NT2/D1 (cell line): ENCODE data around the gene MAD1L1.

ENCODE experiments used
- DNase-seq: peaks from one replicate; pipeline ENCODE4 v3.0.0-alpha.2; 2011; ENCODE audit warnings: low read depth, low spot score
- H3K27me3 ChIP-seq: 2 replicates; pipeline ENCODE4 v1.6.0; 2011; ENCODE audit warnings: mild to moderate bottlenecking; ENCODE audit not compliant: insufficient read length, insufficient read depth
- H3K36me3 ChIP-seq: 2 replicates; pipeline ENCODE4 v1.6.1; 2011; ENCODE audit warnings: mild to moderate bottlenecking, low read length, mixed read lengths; ENCODE audit not compliant: insufficient read depth, insufficient read length
- H3K4me1 ChIP-seq: 2 replicates; pipeline ENCODE4 v1.5.1; 2011; ENCODE audit not compliant: insufficient read depth, insufficient read length
- H3K4me3 ChIP-seq: 2 replicates; pipeline ENCODE4 v1.5.1; 2011; ENCODE audit warnings: low read depth; ENCODE audit not compliant: insufficient read length
- H3K9ac ChIP-seq: 2 replicates; pipeline ENCODE4 v1.6.0; 2011; ENCODE audit warnings: low read depth; ENCODE audit not compliant: insufficient read length
- H3K9me3 ChIP-seq: 2 replicates; pipeline ENCODE4 v1.5.1; 2011; ENCODE audit warnings: mild to moderate bottlenecking, low read length; ENCODE audit not compliant: insufficient read depth
- SUZ12 ChIP-seq: IDR thresholded peaks from 2 replicates; pipeline ENCODE4 v1.6.1; 2011; ENCODE audit not compliant: insufficient read length, insufficient read depth; ENCODE audit errors: extremely low read depth
- YY1 ChIP-seq: IDR thresholded peaks from 2 replicates; pipeline ENCODE4 v1.6.1; 2011; ENCODE audit not compliant: insufficient read length, insufficient read depth
- ZNF274 ChIP-seq: IDR thresholded peaks from 2 replicates; pipeline ENCODE4 v1.6.1; 2011; ENCODE audit warnings: mild to moderate bottlenecking, low read depth, low read length

Gene MAD1L1

GRCh38 chr7:2154831-2155230 lies 77.9 kb downstream of the MAD1L1 start:
- Histone ChIP-seq H3K9ac (no peak overlapping the region), H3K27me3 (no peaks in the 10 kb centered on the region), H3K4me3 (no peak overlapping the region), H3K36me3 (peaks cover 51% of the 10 kb centered on the region), H3K9me3 (no peaks in the 10 kb centered on the region), H3K4me1 (peaks cover 27% of the 10 kb centered on the region)
- DNase-seq: no peak
- TF ChIP-seq YY1 (no peak), ZNF274 (no peak)

- TF ChIP-seq YY1 (no peak), SUZ12 (no peak), ZNF274 (no peak)
- DNase-seq: no peak
- H3K9ac ChIP-seq: no peak overlapping the region
Observed at GRCh38 chr7:2154121-2154520, 78.6 kb downstream of the MAD1L1 start.

GRCh38 chr7:2152646-2153045 lies 80.1 kb downstream of the MAD1L1 start:
- peaks cover 20% of the 10 kb centered on the region for H3K4me1 ChIP-seq
- H3K9ac ChIP-seq: no peak overlapping the region
- DNase-seq: no peak

More at GRCh38 chr7:2154121-2154520, 78.6 kb downstream of the MAD1L1 start:
- H3K27me3 ChIP-seq: no peaks in the 10 kb centered on the region
- no peak overlapping the region for H3K4me3 ChIP-seq
- no peaks in the 10 kb centered on the region for H3K9me3 ChIP-seq
- peaks cover 58% of the 10 kb centered on the region for H3K36me3 ChIP-seq
- peaks cover 27% of the 10 kb centered on the region for H3K4me1 ChIP-seq

GRCh38 chr7:2151801-2152612 lies 80.7 kb downstream of the MAD1L1 start:
- H3K27me3 ChIP-seq: no peaks in the 10 kb centered on the region
- TF ChIP-seq YY1: no peak
- TF ChIP-seq ZNF274: no peak
- no peak for TF ChIP-seq SUZ12
- no peaks in the 10 kb centered on the region for H3K9me3 ChIP-seq
- H3K4me1 ChIP-seq: peaks cover 20% of the 10 kb centered on the region
- peak overlapping the region; percentile 15 for H3K9ac ChIP-seq
- no peak overlapping the region for H3K4me3 ChIP-seq
- no peak for DNase-seq
- H3K36me3 ChIP-seq: peaks cover 63% of the 10 kb centered on the region

More at GRCh38 chr7:2152646-2153045, 80.1 kb downstream of the MAD1L1 start:
- Histone ChIP-seq H3K27me3 (no peaks in the 10 kb centered on the region), H3K9me3 (no peaks in the 10 kb centered on the region), H3K36me3 (peaks cover 62% of the 10 kb centered on the region), H3K4me3 (no peak overlapping the region)
- TF ChIP-seq SUZ12: no peak
- TF ChIP-seq YY1: no peak
- TF ChIP-seq ZNF274: no peak

- peaks cover 20% of the 10 kb centered on the region for H3K4me1 ChIP-seq
- H3K9ac ChIP-seq: peak overlapping the region; percentile 36
- H3K27me3 ChIP-seq: no peaks in the 10 kb centered on the region
- no peak for TF ChIP-seq YY1
- no peak for TF ChIP-seq ZNF274
- TF ChIP-seq SUZ12: no peak
- H3K36me3 ChIP-seq: peaks cover 68% of the 10 kb centered on the region
- no peaks in the 10 kb centered on the region for H3K9me3 ChIP-seq
- no peak overlapping the region for H3K4me3 ChIP-seq
- DNase-seq: no peak
Observed at GRCh38 chr7:2151237-2151636, 81.5 kb downstream of the MAD1L1 start.

GRCh38 chr7:2150445-2150815 lies 82.3 kb downstream of the MAD1L1 start:
- DNase-seq: no peak
- TF ChIP-seq ZNF274: no peak
- no peak for TF ChIP-seq SUZ12
- TF ChIP-seq YY1: no peak
- peaks cover 20% of the 10 kb centered on the region for H3K4me1 ChIP-seq
- no peaks in the 10 kb centered on the region for H3K9me3 ChIP-seq
- no peaks in the 10 kb centered on the region for H3K27me3 ChIP-seq
- H3K4me3 ChIP-seq: no peak overlapping the region
- H3K9ac ChIP-seq: peak overlapping the region; percentile 50
- peaks cover 68% of the 10 kb centered on the region for H3K36me3 ChIP-seq

- Histone ChIP-seq H3K4me3 (no peak overlapping the region), H3K9me3 (no peaks in the 10 kb centered on the region), H3K9ac (peak overlapping the region; percentile 43), H3K27me3 (no peaks in the 10 kb centered on the region), H3K4me1 (peaks cover 20% of the 10 kb centered on the region), H3K36me3 (peaks cover 68% of the 10 kb centered on the region)
- TF ChIP-seq ZNF274: no peak
- no peak for TF ChIP-seq SUZ12
- no peak for TF ChIP-seq YY1
- no peak for DNase-seq
Observed at GRCh38 chr7:2149672-2150444, 82.9 kb downstream of the MAD1L1 start.
